ENCODE results near the gene LPP. TPM values are rescaled to one million over a fixed set of nuclear protein-coding genes. Genes with fewer than 3 reads are reported as not detected.
A peak's percentile ranks its signal among the peaks of the same experiment; 100 is the strongest.

Gene LPP
- total RNA-seq, 1 donor from 2014 or later = 96.7 TPM

DNA sequence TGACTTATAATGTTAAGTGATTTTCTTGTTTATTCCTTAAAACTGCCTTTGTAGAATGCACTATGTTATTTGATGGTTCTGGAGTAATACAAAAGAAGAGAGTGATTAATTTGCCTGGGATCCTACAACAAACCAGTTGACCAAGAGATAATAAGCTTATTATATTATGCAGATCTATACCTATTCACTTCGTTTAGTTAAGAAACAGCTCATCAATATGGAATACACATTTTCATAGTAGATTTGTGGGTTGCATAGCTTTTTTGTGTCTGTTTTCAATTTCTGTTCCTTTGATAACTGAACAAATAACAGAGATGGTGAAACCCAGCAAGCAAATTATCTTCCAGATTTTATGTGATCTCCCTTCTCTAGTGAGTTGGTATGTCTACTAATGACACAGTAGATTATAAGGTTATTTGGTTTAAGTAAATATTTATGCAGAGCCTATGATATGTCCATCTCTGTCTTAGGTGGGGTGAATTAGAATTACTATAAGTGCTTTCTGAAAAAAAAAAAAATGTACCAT lies 574.5 kb downstream of the LPP start:
- Mint-ChIP-seq H3K4me1 (ENCODE audit: unreplicated experiment) (no peaks in the 10 kb centered on the region), H3K9me3 (no peaks in the 10 kb centered on the region), H3K27me3 (no peaks in the 10 kb centered on the region), H3K4me3 (no peak overlapping the region), H3K27ac (no peak overlapping the region), H3K36me3 (peaks cover 21% of the 10 kb centered on the region)
- TF ChIP-seq, protein P1, sequence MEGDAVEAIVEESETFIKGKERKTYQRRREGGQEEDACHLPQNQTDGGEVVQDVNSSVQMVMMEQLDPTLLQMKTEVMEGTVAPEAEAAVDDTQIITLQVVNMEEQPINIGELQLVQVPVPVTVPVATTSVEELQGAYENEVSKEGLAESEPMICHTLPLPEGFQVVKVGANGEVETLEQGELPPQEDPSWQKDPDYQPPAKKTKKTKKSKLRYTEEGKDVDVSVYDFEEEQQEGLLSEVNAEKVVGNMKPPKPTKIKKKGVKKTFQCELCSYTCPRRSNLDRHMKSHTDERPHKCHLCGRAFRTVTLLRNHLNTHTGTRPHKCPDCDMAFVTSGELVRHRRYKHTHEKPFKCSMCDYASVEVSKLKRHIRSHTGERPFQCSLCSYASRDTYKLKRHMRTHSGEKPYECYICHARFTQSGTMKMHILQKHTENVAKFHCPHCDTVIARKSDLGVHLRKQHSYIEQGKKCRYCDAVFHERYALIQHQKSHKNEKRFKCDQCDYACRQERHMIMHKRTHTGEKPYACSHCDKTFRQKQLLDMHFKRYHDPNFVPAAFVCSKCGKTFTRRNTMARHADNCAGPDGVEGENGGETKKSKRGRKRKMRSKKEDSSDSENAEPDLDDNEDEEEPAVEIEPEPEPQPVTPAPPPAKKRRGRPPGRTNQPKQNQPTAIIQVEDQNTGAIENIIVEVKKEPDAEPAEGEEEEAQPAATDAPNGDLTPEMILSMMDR (conservative IDR thresholded peaks at IDR 0.05) = no peak
- DNase-seq (ENCODE audit: extremely low spot score, unreplicated experiment) = no peak

GRCh38 chr3:188729422-188729821 lies 575.5 kb downstream of the LPP start:
- Mint-ChIP-seq H3K4me1 (ENCODE audit: unreplicated experiment) (peaks cover under 1% of the 10 kb centered on the region), H3K36me3 (peaks cover 23% of the 10 kb centered on the region), H3K27me3 (no peaks in the 10 kb centered on the region), H3K4me3 (no peak overlapping the region), H3K27ac (no peak overlapping the region), H3K9me3 (no peaks in the 10 kb centered on the region)
- DNase-seq (ENCODE audit: extremely low spot score, unreplicated experiment) = no peak
- TF ChIP-seq, protein P1 (conservative IDR thresholded peaks at IDR 0.05) = no peak

- peaks cover 10% of the 10 kb centered on the region for H3K36me3 Mint-ChIP-seq
- no peaks in the 10 kb centered on the region for H3K9me3 Mint-ChIP-seq
- peak overlapping the region; percentile 63 for H3K4me3 Mint-ChIP-seq
- H3K27ac Mint-ChIP-seq = peak overlapping the region; percentile 90
- H3K27me3 Mint-ChIP-seq = no peaks in the 10 kb centered on the region
- peaks cover 10% of the 10 kb centered on the region for H3K4me1 Mint-ChIP-seq (ENCODE audit: unreplicated experiment)
- DNase-seq (ENCODE audit: extremely low spot score, unreplicated experiment) = no peak
- TF ChIP-seq, protein P1 (conservative IDR thresholded peaks at IDR 0.05) = no peak
Measured at GRCh38 chr3:188734395-188734794, 580.4 kb downstream of the LPP start.

GRCh38 chr3:188739511-188739910 lies 585.6 kb downstream of the LPP start:
- Mint-ChIP-seq H3K27ac (no peak overlapping the region), H3K4me3 (no peak overlapping the region), H3K27me3 (no peaks in the 10 kb centered on the region), H3K4me1 (ENCODE audit: unreplicated experiment) (peaks cover 8% of the 10 kb centered on the region), H3K36me3 (no peaks in the 10 kb centered on the region), H3K9me3 (no peaks in the 10 kb centered on the region)
- TF ChIP-seq, protein P1 (conservative IDR thresholded peaks at IDR 0.05) = no peak
- DNase-seq (ENCODE audit: extremely low spot score, unreplicated experiment) = no peak

GRCh38 chr3:188740010-188740409 lies 586.1 kb downstream of the LPP start:
- Mint-ChIP-seq H3K27me3 (no peaks in the 10 kb centered on the region), H3K4me1 (ENCODE audit: unreplicated experiment) (peaks cover 4% of the 10 kb centered on the region), H3K9me3 (no peaks in the 10 kb centered on the region), H3K4me3 (no peak overlapping the region), H3K36me3 (no peaks in the 10 kb centered on the region), H3K27ac (no peak overlapping the region)
- DNase-seq (ENCODE audit: extremely low spot score, unreplicated experiment) = no peak
- TF ChIP-seq, protein P1 (conservative IDR thresholded peaks at IDR 0.05) = no peak

All from type B pancreatic cell (in vitro differentiated cells).